ES-I3 (cell line): Measurements from ENCODE around the gene PMP22.

ENCODE experiments used
- H3K36me3 ChIP-seq: 2 replicates; pipeline ENCODE4 v1.6.1; 2013; ENCODE audit warnings: mild to moderate bottlenecking, low read length, control low read depth, moderate library complexity; ENCODE audit not compliant: insufficient read depth
- H3K4me1 ChIP-seq: 2 replicates; pipeline ENCODE4 v1.6.1; 2013; ENCODE audit warnings: mild to moderate bottlenecking, control low read depth, low read length; ENCODE audit not compliant: insufficient read depth
- H3K9ac ChIP-seq: 2 replicates; pipeline ENCODE4 v1.6.1; 2013; ENCODE audit warnings: low read depth, mild to moderate bottlenecking, low read length, moderate library complexity
- H3K9me3 ChIP-seq: 2 replicates; pipeline ENCODE4 v1.6.1; 2013; ENCODE audit warnings: mild to moderate bottlenecking, low read length, moderate library complexity; ENCODE audit not compliant: control insufficient read depth, insufficient read depth

Gene PMP22

GRCh38 chr17:15287538-15288267 lies 22.6 kb upstream of the PMP22 start:
- Histone ChIP-seq H3K9ac (no peak overlapping the region), H3K36me3 (no peaks in the 10 kb centered on the region), H3K4me1 (no peaks in the 10 kb centered on the region), H3K9me3 (no peaks in the 10 kb centered on the region)

GRCh38 chr17:15285466-15285865 lies 20.3 kb upstream of the PMP22 start:
- Histone ChIP-seq H3K36me3 (no peaks in the 10 kb centered on the region), H3K4me1 (no peaks in the 10 kb centered on the region)

GRCh38 chr17:15284537-15284936 lies 19.4 kb upstream of the PMP22 start:
- no peaks in the 10 kb centered on the region for H3K36me3 ChIP-seq
- no peaks in the 10 kb centered on the region for H3K9me3 ChIP-seq
- H3K4me1 ChIP-seq, result no peaks in the 10 kb centered on the region
- no peak overlapping the region for H3K9ac ChIP-seq

More at GRCh38 chr17:15285466-15285865, 20.3 kb upstream of the PMP22 start:
- H3K9ac ChIP-seq, result no peak overlapping the region
- H3K9me3 ChIP-seq, result no peaks in the 10 kb centered on the region

- Histone ChIP-seq H3K36me3 (no peaks in the 10 kb centered on the region), H3K4me1 (no peaks in the 10 kb centered on the region), H3K9ac (no peak overlapping the region), H3K9me3 (no peaks in the 10 kb centered on the region)
These were observed 19.0 kb upstream of the PMP22 start for GRCh38 chr17:15284107-15284506.

GRCh38 chr17:15281909-15282308 lies 16.8 kb upstream of the PMP22 start:
- Histone ChIP-seq H3K9me3 (no peaks in the 10 kb centered on the region), H3K9ac (no peak overlapping the region), H3K4me1 (no peaks in the 10 kb centered on the region), H3K36me3 (no peaks in the 10 kb centered on the region)

- Histone ChIP-seq H3K9me3 (no peaks in the 10 kb centered on the region), H3K9ac (no peak overlapping the region), H3K4me1 (no peaks in the 10 kb centered on the region), H3K36me3 (no peaks in the 10 kb centered on the region)
These were observed 13.9 kb upstream of the PMP22 start for GRCh38 chr17:15278924-15279477.

- Histone ChIP-seq H3K9ac (peak overlapping the region; percentile 26; the same call in 1 of the 2 replicates), H3K9me3 (no peaks in the 10 kb centered on the region), H3K4me1 (no peaks in the 10 kb centered on the region), H3K36me3 (no peaks in the 10 kb centered on the region)
These were observed 13.3 kb upstream of the PMP22 start for GRCh38 chr17:15278380-15278779.

- H3K36me3 ChIP-seq, result no peaks in the 10 kb centered on the region
- no peak overlapping the region for H3K9ac ChIP-seq
- no peaks in the 10 kb centered on the region for H3K9me3 ChIP-seq
- H3K4me1 ChIP-seq, result no peaks in the 10 kb centered on the region
These were observed 8.9 kb upstream of the PMP22 start for GRCh38 chr17:15274017-15274416.

- H3K36me3 ChIP-seq, result no peaks in the 10 kb centered on the region
- H3K9ac ChIP-seq, result no peak overlapping the region
- H3K9me3 ChIP-seq, result no peaks in the 10 kb centered on the region
- H3K4me1 ChIP-seq, result no peaks in the 10 kb centered on the region
These were observed 8.1 kb upstream of the PMP22 start for GRCh38 chr17:15273141-15273793.

- no peaks in the 10 kb centered on the region for H3K36me3 ChIP-seq
- no peak overlapping the region for H3K9ac ChIP-seq
- H3K4me1 ChIP-seq, result no peaks in the 10 kb centered on the region
- H3K9me3 ChIP-seq, result no peaks in the 10 kb centered on the region
These were observed 6.6 kb upstream of the PMP22 start for GRCh38 chr17:15271741-15272140.

GRCh38 chr17:15270628-15271381 lies 5.7 kb upstream of the PMP22 start:
- H3K4me1 ChIP-seq, result no peaks in the 10 kb centered on the region
- H3K9me3 ChIP-seq, result no peaks in the 10 kb centered on the region
- no peak overlapping the region for H3K9ac ChIP-seq
- H3K36me3 ChIP-seq, result no peaks in the 10 kb centered on the region

GRCh38 chr17:15269780-15270089 lies 4.6 kb upstream of the PMP22 start:
- Histone ChIP-seq H3K9me3 (no peaks in the 10 kb centered on the region), H3K4me1 (no peaks in the 10 kb centered on the region), H3K9ac (no peak overlapping the region), H3K36me3 (no peaks in the 10 kb centered on the region)

- H3K9ac ChIP-seq, result no peak overlapping the region
- no peaks in the 10 kb centered on the region for H3K36me3 ChIP-seq
- no peaks in the 10 kb centered on the region for H3K4me1 ChIP-seq
- no peaks in the 10 kb centered on the region for H3K9me3 ChIP-seq
These were observed 4.1 kb upstream of the PMP22 start for GRCh38 chr17:15269087-15269779.

- H3K9me3 ChIP-seq, result no peaks in the 10 kb centered on the region
- no peak overlapping the region for H3K9ac ChIP-seq
- no peaks in the 10 kb centered on the region for H3K4me1 ChIP-seq
- no peaks in the 10 kb centered on the region for H3K36me3 ChIP-seq
These were observed 3.3 kb upstream of the PMP22 start for GRCh38 chr17:15268461-15268860.
